ENCODE data around the gene C1QA.

- TF ChIP-seq POLR2A (IDR thresholded peaks at IDR 0.05), result no peak
- no peak for TF ChIP-seq CTCF (IDR thresholded peaks at IDR 0.05)
These were observed 2.9 kb downstream of the C1QA start for GRCh38 chr1:22639286-22639685.
